H7 (cell line): Measurements from ENCODE around the gene OR10H2. TPM values are rescaled to one million over a fixed set of nuclear protein-coding genes. Genes with fewer than 3 reads are reported as not detected.
"Not testable (repeated sequence)": the region's sequence is repeated elsewhere in the genome, so short reads cannot be mapped to it uniquely, and the experiment has no call there.

Experiments used
- DNase-seq: peaks from one replicate; pipeline ENCODE4 v3.0.0; 2012
- H3K27me3 ChIP-seq: 2 replicates; pipeline ENCODE4 v1.6.0; 2011; ENCODE audit warnings: mild to moderate bottlenecking, low read length; ENCODE audit not compliant: control insufficient read depth, insufficient read depth
- H3K36me3 ChIP-seq: replicated peaks from 2 replicates; pipeline ENCODE4 v1.5.1; 2011; ENCODE audit warnings: low read length; ENCODE audit not compliant: control insufficient read depth, insufficient read depth
- H3K4me3 ChIP-seq: 2 replicates; pipeline ENCODE4 v1.5.1; 2011; ENCODE audit warnings: low read depth, mild to moderate bottlenecking, control low read depth, low read length, moderate library complexity; ENCODE audit not compliant: insufficient read depth
- total RNA-seq: library from RNA; depleted of rRNA; stranded (reverse); fragments of >200 nt; shearing (Covaris generic); gene quantifications from 2 replicates; pipeline ENCODE4 v1.2.3, GENCODE V29; 2014; rRNA removed

OR10H2 gene
- total RNA-seq: not detected in 2 replicates

GRCh38 chr19:15727724-15728123, at the start of gene OR10H2:
OR10H2 (plus strand) TSS chr19:15728024; CDS start chr19:15728044, 20 bp downstream.
- DNase-seq: no peak
- Histone ChIP-seq H3K27me3 (no peaks in the 10 kb centered on the region), H3K4me3 (no peak within 1 kb of the TSS), H3K36me3 (no peaks in the 10 kb centered on the region)

- no peak for DNase-seq
- no peaks in the 10 kb centered on the region for H3K27me3 ChIP-seq
- H3K36me3 ChIP-seq: no peaks in the 10 kb centered on the region
- no peak overlapping the region for H3K4me3 ChIP-seq
Measured at GRCh38 chr19:15679089-15679488, 48.7 kb upstream of the OR10H2 start.

- not testable (repeated sequence) for H3K27me3 ChIP-seq, H3K4me3 ChIP-seq, H3K36me3 ChIP-seq, DNase-seq
Measured at GRCh38 chr19:15679865-15680264, 48.0 kb upstream of the OR10H2 start.

GRCh38 chr19:15680478-15681322, 47.1 kb upstream of the OR10H2 start:
- H3K27me3 ChIP-seq: no peaks in the 10 kb centered on the region
- no peak for DNase-seq
- H3K4me3 ChIP-seq: no peak overlapping the region
- no peaks in the 10 kb centered on the region for H3K36me3 ChIP-seq

GRCh38 chr19:15683411-15683810, 44.4 kb upstream of the OR10H2 start:
- no peak for DNase-seq

GRCh38 chr19:15684828-15685227, 43.0 kb upstream of the OR10H2 start:
- H3K27me3 ChIP-seq: no peaks in the 10 kb centered on the region
- H3K36me3 ChIP-seq: no peaks in the 10 kb centered on the region

More at GRCh38 chr19:15683411-15683810, 44.4 kb upstream of the OR10H2 start:
- H3K36me3 ChIP-seq: no peaks in the 10 kb centered on the region
- no peaks in the 10 kb centered on the region for H3K27me3 ChIP-seq
- no peak overlapping the region for H3K4me3 ChIP-seq

GRCh38 chr19:15696654-15697194, 31.1 kb upstream of the OR10H2 start:
- H3K4me3 ChIP-seq: no peak overlapping the region
- DNase-seq: no peak
- no peaks in the 10 kb centered on the region for H3K36me3 ChIP-seq
- H3K27me3 ChIP-seq: no peaks in the 10 kb centered on the region

More at GRCh38 chr19:15684828-15685227, 43.0 kb upstream of the OR10H2 start:
- no peak for DNase-seq
- H3K4me3 ChIP-seq: no peak overlapping the region

- Histone ChIP-seq H3K27me3 (no peaks in the 10 kb centered on the region), H3K4me3 (no peak overlapping the region)
- DNase-seq: no peak
Measured at GRCh38 chr19:15701757-15702533, 25.9 kb upstream of the OR10H2 start.

GRCh38 chr19:15702534-15702930, 25.3 kb upstream of the OR10H2 start:
- DNase-seq: no peak
- Histone ChIP-seq H3K27me3 (no peaks in the 10 kb centered on the region), H3K4me3 (no peak overlapping the region), H3K36me3 (no peaks in the 10 kb centered on the region)

More at GRCh38 chr19:15701757-15702533, 25.9 kb upstream of the OR10H2 start:
- H3K36me3 ChIP-seq: no peaks in the 10 kb centered on the region

GRCh38 chr19:15714638-15715037, 13.2 kb upstream of the OR10H2 start:
- Histone ChIP-seq H3K27me3 (no peaks in the 10 kb centered on the region), H3K4me3 (no peak overlapping the region), H3K36me3 (no peaks in the 10 kb centered on the region)
- DNase-seq: no peak

GRCh38 chr19:15715642-15716041, 12.2 kb upstream of the OR10H2 start:
- H3K4me3 ChIP-seq: no peak overlapping the region
- no peaks in the 10 kb centered on the region for H3K27me3 ChIP-seq
- no peaks in the 10 kb centered on the region for H3K36me3 ChIP-seq
- no peak for DNase-seq

GRCh38 chr19:15717809-15718208, 10.0 kb upstream of the OR10H2 start:
- no peak for DNase-seq
- Histone ChIP-seq H3K4me3 (no peak overlapping the region), H3K36me3 (no peaks in the 10 kb centered on the region), H3K27me3 (no peaks in the 10 kb centered on the region)

GRCh38 chr19:15721268-15721667, 6.6 kb upstream of the OR10H2 start:
- no peak overlapping the region for H3K4me3 ChIP-seq
- no peaks in the 10 kb centered on the region for H3K36me3 ChIP-seq
- no peak for DNase-seq
- H3K27me3 ChIP-seq: no peaks in the 10 kb centered on the region

- H3K36me3 ChIP-seq: no peaks in the 10 kb centered on the region
- DNase-seq: peak; percentile 13
- no peak overlapping the region for H3K4me3 ChIP-seq
- no peaks in the 10 kb centered on the region for H3K27me3 ChIP-seq
Measured at GRCh38 chr19:15722956-15723355, 4.9 kb upstream of the OR10H2 start.

GRCh38 chr19:15730538-15730937, 2.7 kb downstream of the OR10H2 start:
- no peak for DNase-seq
- Histone ChIP-seq H3K36me3 (no peaks in the 10 kb centered on the region), H3K4me3 (no peak overlapping the region), H3K27me3 (no peaks in the 10 kb centered on the region)
